Tibial nerve (tissue), 4 donors: ENCODE results near the gene CENPL. TPM values are rescaled to one million over a fixed set of nuclear protein-coding genes. Genes with fewer than 3 reads are reported as not detected.
A peak's percentile ranks its signal among the peaks of the same experiment; 100 is the strongest.
"Not testable (repeated sequence)": the region's sequence is repeated elsewhere in the genome, so short reads cannot be mapped to it uniquely, and the experiment has no call there.

Experiments
- DNase-seq, 2 donors: peaks; one replicate each; pipeline ENCODE4 v3.0.0-alpha.2; 2019; ENCODE audit warnings: low spot score in 2 of 2
- H3K27ac ChIP-seq, 4 donors: fragments of 200-600 bp; sonication (generic) in 3 of 4; one replicate each; pipeline ENCODE4 v1.5.1; 2017 to 2019; ENCODE audit warnings: mild to moderate bottlenecking in 1 of 4
- H3K27me3 ChIP-seq, 2 donors: fragments of 200-600 bp; sonication (generic) in 1 of 2; one replicate each; pipeline versions ENCODE4 v1.5.1 to v1.6.0; 2017 to 2019
- H3K36me3 ChIP-seq, 3 donors: fragments of 200-600 bp; sonication (generic); one replicate each; pipeline ENCODE4 v1.5.1; 2018 to 2019
- H3K4me1 ChIP-seq, 4 donors: fragments of 200-600 bp; sonication (generic) in 3 of 4; one replicate each; pipeline ENCODE4 v1.5.1; 2017 to 2019
- H3K4me3 ChIP-seq, 4 donors: fragments of 200-600 bp; sonication (generic) in 3 of 4; one replicate each; pipeline ENCODE4 v1.5.1; 2017 to 2019; ENCODE audit warnings: mild to moderate bottlenecking in 1 of 4, moderate library complexity in 1 of 4
- H3K9me3 ChIP-seq, 4 donors: fragments of 200-600 bp; sonication (generic) in 3 of 4; one replicate each; pipeline ENCODE4 v1.5.1; 2017 to 2019
- EP300 ChIP-seq, 2 donors: sonication (generic); formaldehyde crosslinking; IDR thresholded peaks; one replicate each; pipeline ENCODE4 v1.6.1; 2017; ENCODE audit warnings: antibody characterized with exemption in 2 of 2, mild to moderate bottlenecking in 1 of 2
- POLR2A ChIP-seq, 2 donors: fragments of 450-650 bp; IDR thresholded peaks; one replicate each; pipeline ENCODE4 v1.6.1; 2017; ENCODE audit warnings: antibody characterized with exemption in 2 of 2, mild to moderate bottlenecking in 2 of 2, moderate library complexity in 2 of 2
- WGBS, 2 donors: methylation state at CpG; one replicate each; pipeline ENCODE4 v1.1.5; 2018; 5-methylcytosine and 5-hydroxymethylcytosine counted together
- total RNA-seq, 4 donors: library from RNA; depleted of rRNA; stranded (reverse); fragments of >200 nt; gene quantifications; one replicate each; pipeline ENCODE4 v1.1.0, GENCODE V29; 2016
- TF ChIP-seq, protein P1 (sequence below), 5 experiments: fragments of 200-600 bp in 3 of 5; fragments of 450-650 bp in 2 of 5; sonication (generic) in 3 of 5; IDR thresholded peaks; one replicate each; pipeline ENCODE4 v1.5.1; 2016 to 2019; ENCODE audit warnings: antibody characterized with exemption in 5 of 5, mild to moderate bottlenecking in 3 of 5, moderate library complexity in 2 of 5

The CENPL gene
- total RNA-seq, 4 donors from 2014 or later: 4.2 to 8.1 (median 5.1) TPM

DNA sequence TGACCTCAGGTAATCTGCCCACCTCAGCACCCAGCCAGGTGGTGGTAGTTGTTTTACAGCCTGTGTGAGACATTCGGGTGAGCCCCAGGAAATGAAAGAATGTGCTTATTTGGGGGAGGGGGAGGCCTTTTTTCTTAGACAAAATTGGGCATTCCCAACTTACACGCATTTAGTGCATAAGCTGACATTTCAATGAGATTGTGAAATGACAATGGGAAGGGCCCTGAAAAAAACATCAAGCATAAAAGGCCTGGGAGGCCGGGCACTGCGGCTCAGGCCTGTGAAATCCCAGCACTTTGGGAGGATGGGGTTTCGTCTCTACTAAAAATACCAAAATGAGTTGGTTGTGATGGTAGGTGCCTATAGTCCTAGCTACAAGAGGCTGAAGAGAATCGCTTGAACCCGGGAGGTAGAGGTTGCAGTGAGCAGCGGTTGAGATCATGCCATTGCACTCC lies 38.1 kb upstream of the CENPL start:
- TF ChIP-seq, protein P1, sequence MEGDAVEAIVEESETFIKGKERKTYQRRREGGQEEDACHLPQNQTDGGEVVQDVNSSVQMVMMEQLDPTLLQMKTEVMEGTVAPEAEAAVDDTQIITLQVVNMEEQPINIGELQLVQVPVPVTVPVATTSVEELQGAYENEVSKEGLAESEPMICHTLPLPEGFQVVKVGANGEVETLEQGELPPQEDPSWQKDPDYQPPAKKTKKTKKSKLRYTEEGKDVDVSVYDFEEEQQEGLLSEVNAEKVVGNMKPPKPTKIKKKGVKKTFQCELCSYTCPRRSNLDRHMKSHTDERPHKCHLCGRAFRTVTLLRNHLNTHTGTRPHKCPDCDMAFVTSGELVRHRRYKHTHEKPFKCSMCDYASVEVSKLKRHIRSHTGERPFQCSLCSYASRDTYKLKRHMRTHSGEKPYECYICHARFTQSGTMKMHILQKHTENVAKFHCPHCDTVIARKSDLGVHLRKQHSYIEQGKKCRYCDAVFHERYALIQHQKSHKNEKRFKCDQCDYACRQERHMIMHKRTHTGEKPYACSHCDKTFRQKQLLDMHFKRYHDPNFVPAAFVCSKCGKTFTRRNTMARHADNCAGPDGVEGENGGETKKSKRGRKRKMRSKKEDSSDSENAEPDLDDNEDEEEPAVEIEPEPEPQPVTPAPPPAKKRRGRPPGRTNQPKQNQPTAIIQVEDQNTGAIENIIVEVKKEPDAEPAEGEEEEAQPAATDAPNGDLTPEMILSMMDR (IDR thresholded peaks at IDR 0.05): no peak
- no peak for TF ChIP-seq EP300 (IDR thresholded peaks at IDR 0.05)
- TF ChIP-seq POLR2A (IDR thresholded peaks at IDR 0.05): no peak
- DNase-seq: no peak
- Histone ChIP-seq H3K9me3 (no peaks in the 10 kb centered on the region), H3K36me3 (peaks cover 0 to 83% (median 25%) of the 10 kb centered on the region in 3 donors), H3K27ac (peak overlapping the region in 1 of 4 donors; percentile 2), H3K27me3 (no peaks in the 10 kb centered on the region), H3K4me1 (peaks cover 0 to 28% (median 19%) of the 10 kb centered on the region in 4 donors), H3K4me3 (no peak overlapping the region)
- 63 to 70% methylated on average over 8 of the region's 8 CpGs for WGBS, 2 donors

DNA sequence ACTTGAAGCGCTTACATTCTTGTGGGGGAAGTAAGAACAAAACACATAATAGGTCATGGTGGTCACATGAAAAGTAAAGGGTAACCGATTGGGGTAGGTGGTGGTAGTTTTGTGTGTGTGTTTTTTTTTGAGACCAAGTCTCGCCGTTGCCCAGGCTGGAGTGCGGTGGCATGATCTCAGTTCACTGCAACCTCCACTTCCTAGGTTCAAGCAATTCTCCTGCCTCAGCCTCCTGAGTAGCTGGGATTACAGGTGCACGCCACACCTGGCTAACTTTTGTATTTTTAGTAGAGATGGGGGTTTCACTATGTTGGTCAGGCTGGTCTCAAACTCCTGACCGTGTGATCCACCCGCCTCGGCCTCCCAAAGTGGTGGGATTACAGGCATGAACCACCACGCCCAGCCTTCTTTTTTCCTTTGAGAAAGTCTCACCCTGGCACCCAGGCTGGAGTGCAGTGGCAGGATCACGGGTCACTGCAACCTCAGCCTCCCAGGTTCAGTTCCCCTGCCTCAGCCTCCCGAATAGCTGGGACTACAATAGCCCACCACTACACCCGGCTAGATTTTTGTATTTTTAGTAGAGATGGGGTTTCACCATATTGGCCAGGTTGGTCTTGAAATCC lies 37.6 kb upstream of the CENPL start:
- DNase-seq, H3K9me3 ChIP-seq, H3K4me3 ChIP-seq, H3K27me3 ChIP-seq: not testable (repeated sequence)
- peaks cover 0 to 88% (median 25%) of the 10 kb centered on the region in 3 donors for H3K36me3 ChIP-seq
- peaks cover 0 to 28% (median 19%) of the 10 kb centered on the region in 4 donors for H3K4me1 ChIP-seq
- H3K27ac ChIP-seq: peak overlapping the region in 1 of 4 donors; percentile 2
- WGBS, 2 donors: 82 to 86% methylated on average over 13 of the region's 13 CpGs

DNA sequence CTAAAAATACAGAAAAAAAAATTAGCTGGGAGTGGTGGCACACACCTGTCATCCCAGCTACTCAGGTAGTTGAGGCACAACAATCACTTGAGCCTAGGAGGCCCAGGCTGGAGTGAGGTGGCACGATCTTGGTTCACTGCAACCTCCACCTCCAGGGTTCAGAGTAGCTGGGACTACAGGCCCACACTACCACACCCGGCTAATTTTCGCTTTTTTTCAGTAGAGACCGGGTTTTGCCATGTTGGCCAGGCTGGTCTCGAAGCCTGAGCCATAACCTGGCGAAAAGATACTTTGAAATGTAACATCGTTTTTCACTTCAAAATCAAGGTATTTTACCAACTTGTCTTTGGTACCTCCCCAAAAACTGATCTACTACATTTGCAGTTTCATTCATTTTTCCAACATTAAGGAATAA lies 37.1 kb upstream of the CENPL start:
- Histone ChIP-seq H3K27ac (no peak overlapping the region), H3K36me3 (peaks cover 0 to 93% (median 25%) of the 10 kb centered on the region in 3 donors), H3K4me3 (no peak overlapping the region), H3K27me3 (no peaks in the 10 kb centered on the region), H3K4me1 (peaks cover 0 to 25% (median 15%) of the 10 kb centered on the region in 4 donors), H3K9me3 (no peaks in the 10 kb centered on the region)
- no peak for DNase-seq
- TF ChIP-seq EP300 (IDR thresholded peaks at IDR 0.05) (no peak), POLR2A (IDR thresholded peaks at IDR 0.05) (no peak)
- TF ChIP-seq, protein P1 (IDR thresholded peaks at IDR 0.05): no peak
- 94% methylated on average over 7 of the region's 7 CpGs for WGBS, 2 donors

DNA sequence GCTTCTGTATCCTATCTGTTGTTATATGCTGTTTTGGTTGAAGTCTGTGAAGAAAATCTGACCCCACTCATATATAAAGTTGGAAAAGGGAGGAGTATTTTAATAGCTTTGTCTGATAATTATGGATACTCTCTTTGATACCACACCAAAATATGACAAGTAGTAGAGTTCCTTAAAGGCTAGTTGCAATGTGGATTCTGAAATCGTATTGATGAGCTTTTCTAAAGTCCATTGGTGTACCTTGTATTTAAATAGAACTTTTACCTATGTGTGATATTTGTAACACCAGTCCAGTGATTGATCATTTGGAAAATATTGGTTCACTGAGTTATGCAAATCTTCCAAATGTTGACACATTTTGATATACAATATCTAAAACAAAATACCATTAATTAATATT lies 35.4 kb upstream of the CENPL start:
- Histone ChIP-seq H3K4me3 (no peak overlapping the region), H3K36me3 (peaks cover 0 to 93% (median 20%) of the 10 kb centered on the region in 3 donors), H3K4me1 (peaks cover 0 to 9% (median 3%) of the 10 kb centered on the region in 4 donors), H3K27me3 (no peaks in the 10 kb centered on the region), H3K27ac (no peak overlapping the region), H3K9me3 (no peaks in the 10 kb centered on the region)
- 91 to 92% methylated on average over 1 of the region's 1 CpG for WGBS, 2 donors
- no peak for DNase-seq
- TF ChIP-seq, protein P1 (IDR thresholded peaks at IDR 0.05): no peak
- TF ChIP-seq POLR2A (IDR thresholded peaks at IDR 0.05) (no peak), EP300 (IDR thresholded peaks at IDR 0.05) (no peak)

DNA sequence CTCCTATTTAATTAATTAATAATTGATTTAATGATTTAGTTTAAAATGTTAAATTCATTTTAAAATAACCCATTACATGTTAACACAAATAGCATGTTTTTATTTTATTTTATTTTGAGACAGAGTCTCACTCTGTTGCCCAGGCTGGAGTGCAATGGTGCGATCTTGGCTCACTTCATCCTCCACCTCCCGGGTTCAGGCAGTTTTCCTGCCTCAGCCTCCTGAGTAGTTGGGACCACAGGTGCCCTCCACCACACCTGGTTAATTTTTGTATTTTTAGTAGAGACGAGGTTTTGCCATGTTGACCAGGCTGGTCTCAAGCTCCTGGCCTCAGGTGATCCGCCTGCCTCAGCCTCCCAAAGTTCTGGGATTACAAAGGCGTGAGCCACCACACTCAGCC lies 34.9 kb upstream of the CENPL start:
- H3K4me1 ChIP-seq, H3K27me3 ChIP-seq, H3K4me3 ChIP-seq, H3K27ac ChIP-seq, H3K9me3 ChIP-seq, DNase-seq: not testable (repeated sequence)
- WGBS, 2 donors: 94 to 99% methylated on average over 5 of the region's 5 CpGs
- H3K36me3 ChIP-seq: peaks cover 0 to 92% (median 15%) of the 10 kb centered on the region in 3 donors

DNA sequence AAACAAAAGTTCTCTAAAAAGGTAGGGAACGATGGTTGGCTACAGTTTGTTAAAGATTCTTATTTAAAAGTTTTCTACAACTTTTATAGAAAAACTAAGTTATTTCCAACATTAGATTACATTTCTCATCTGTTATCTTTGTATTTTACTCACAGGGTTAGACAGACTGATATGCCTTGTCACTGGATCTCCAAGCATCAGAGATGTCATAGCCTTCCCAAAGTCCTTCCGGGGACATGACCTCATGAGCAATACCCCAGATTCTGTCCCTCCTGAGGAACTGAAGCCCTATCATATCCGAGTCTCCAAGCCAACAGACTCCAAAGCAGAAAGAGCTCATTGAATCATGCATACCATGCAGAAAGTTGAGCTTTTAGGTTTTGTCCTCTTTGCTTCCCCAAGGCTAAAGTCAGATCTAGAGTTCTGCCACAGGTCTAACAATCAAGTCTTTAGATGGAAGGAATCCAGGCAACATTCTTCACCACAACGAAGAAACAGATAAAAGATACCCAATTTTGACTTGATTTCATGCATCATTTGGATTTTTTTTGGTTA lies 32.8 kb upstream of the CENPL start:
- Histone ChIP-seq H3K27ac (no peak overlapping the region), H3K9me3 (no peaks in the 10 kb centered on the region), H3K36me3 (peaks cover 0 to 86% (median 8%) of the 10 kb centered on the region in 3 donors), H3K4me1 (peaks cover 0 to 6% (median 0%) of the 10 kb centered on the region in 4 donors), H3K4me3 (no peak overlapping the region), H3K27me3 (no peaks in the 10 kb centered on the region)
- DNase-seq: no peak
- no peak for TF ChIP-seq EP300 (IDR thresholded peaks at IDR 0.05)
- TF ChIP-seq POLR2A (IDR thresholded peaks at IDR 0.05): no peak
- TF ChIP-seq, protein P1 (IDR thresholded peaks at IDR 0.05): no peak
- WGBS, 2 donors: 61 to 64% methylated on average over 4 of the region's 4 CpGs
